ENCODE results near the gene KCNN3. TPM values are rescaled to one million over a fixed set of nuclear protein-coding genes. Genes with fewer than 3 reads are reported as not detected.

Gene KCNN3
- polyA plus RNA-seq, 1 donor from 2014 or later: 2.2 TPM

GRCh38 chr1:154711416-154711815, 158.7 kb downstream of the KCNN3 start:
- no peak overlapping the region for H3K4me3 ChIP-seq (ENCODE audit: low read length)
- no peaks in the 10 kb centered on the region for H4K20me1 ChIP-seq (ENCODE audit: insufficient read depth)
- no peaks in the 10 kb centered on the region for H3K9me3 ChIP-seq (ENCODE audit: low read length)

GRCh38 chr1:154710106-154710505, 160.0 kb downstream of the KCNN3 start:
- Histone ChIP-seq H3K27me3 (ENCODE audit: insufficient read depth, low read depth, low read length) (no peaks in the 10 kb centered on the region), H3K79me2 (replicated peaks; ENCODE audit: insufficient read depth, low read length) (no peaks in the 10 kb centered on the region), H2AFZ (ENCODE audit: low read depth, low read length) (no peak overlapping the region), H3K9me3 (ENCODE audit: low read length) (no peaks in the 10 kb centered on the region), H4K20me1 (ENCODE audit: insufficient read depth) (no peaks in the 10 kb centered on the region), H3F3A (ENCODE audit: insufficient read depth, low read length, poor library complexity, severe bottlenecking) (no peaks in the 10 kb centered on the region), H3K4me3 (ENCODE audit: low read length) (no peak overlapping the region), H3K4me2 (ENCODE audit: low read length) (no peak overlapping the region), H3K36me3 (ENCODE audit: insufficient read depth, low read length) (no peaks in the 10 kb centered on the region), H3K27ac (ENCODE audit: low read length) (no peak overlapping the region), H3K9ac (ENCODE audit: low read length) (no peak overlapping the region), H3K9me2 (ENCODE audit: insufficient read depth, low read length) (no peaks in the 10 kb centered on the region)
- TF ChIP-seq EP300 (conservative IDR thresholded peaks at IDR 0.05; ENCODE audit: poor library complexity, severe bottlenecking) (no peak), CTCF (IDR thresholded peaks at IDR 0.05; ENCODE audit: poor library complexity, severe bottlenecking) (no peak), EZH2 (IDR thresholded peaks at IDR 0.05; ENCODE audit: borderline replicate concordance, insufficient read depth, low read length, poor library complexity, severe bottlenecking) (no peak), REST (IDR thresholded peaks at IDR 0.05; ENCODE audit: borderline replicate concordance) (no peak), SMC3 (conservative IDR thresholded peaks at IDR 0.05; ENCODE audit: poor library complexity) (no peak), POLR2AphosphoS5 (IDR thresholded peaks at IDR 0.05) (no peak)

More at GRCh38 chr1:154711416-154711815, 158.7 kb downstream of the KCNN3 start:
- H3K36me3 ChIP-seq (ENCODE audit: insufficient read depth, low read length): no peaks in the 10 kb centered on the region
- H3K27ac ChIP-seq (ENCODE audit: low read length): no peak overlapping the region
- H3F3A ChIP-seq (ENCODE audit: insufficient read depth, low read length, poor library complexity, severe bottlenecking): no peaks in the 10 kb centered on the region
- TF ChIP-seq MXI1 (conservative IDR thresholded peaks at IDR 0.05; ENCODE audit: poor library complexity, severe bottlenecking) (no peak), SMC3 (conservative IDR thresholded peaks at IDR 0.05; ENCODE audit: poor library complexity) (no peak), EP300 (conservative IDR thresholded peaks at IDR 0.05; ENCODE audit: poor library complexity, severe bottlenecking) (no peak), EZH2 (IDR thresholded peaks at IDR 0.05; ENCODE audit: borderline replicate concordance, insufficient read depth, low read length, poor library complexity, severe bottlenecking) (no peak), TAF1 (IDR thresholded peaks at IDR 0.05; ENCODE audit: low read depth) (no peak), CTCF (IDR thresholded peaks at IDR 0.05; ENCODE audit: poor library complexity, severe bottlenecking) (no peak), REST (IDR thresholded peaks at IDR 0.05; ENCODE audit: borderline replicate concordance) (no peak), RAD21 (conservative IDR thresholded peaks at IDR 0.05) (no peak), POLR2AphosphoS5 (IDR thresholded peaks at IDR 0.05) (no peak)
- H3K9ac ChIP-seq (ENCODE audit: low read length): no peak overlapping the region
- H3K4me2 ChIP-seq (ENCODE audit: low read length): no peak overlapping the region
- H3K79me2 ChIP-seq (replicated peaks; ENCODE audit: insufficient read depth, low read length): no peaks in the 10 kb centered on the region
- no peaks in the 10 kb centered on the region for H3K27me3 ChIP-seq (ENCODE audit: insufficient read depth, low read depth, low read length)
- H2AFZ ChIP-seq (ENCODE audit: low read depth, low read length): no peak overlapping the region
- no peaks in the 10 kb centered on the region for H3K9me2 ChIP-seq (ENCODE audit: insufficient read depth, low read length)
